Measurements from ENCODE around the gene CLEC1B.
"Not testable (repeated sequence)": the region's sequence is repeated elsewhere in the genome, so short reads cannot be mapped to it uniquely, and the experiment has no call there.

CLEC1B gene

GRCh38 chr12:10001171-10001776 is 2.4 kb upstream of the CLEC1B start:
- no peak for ATAC-seq
- H3K27me3 Mint-ChIP-seq: peaks cover 6% of the 10 kb centered on the region
- no peak overlapping the region for H3K4me3 Mint-ChIP-seq
- no peaks in the 10 kb centered on the region for H3K9me3 Mint-ChIP-seq
- DNase-seq: no peak
- no peak overlapping the region for H3K27ac Mint-ChIP-seq
- H3K4me1 Mint-ChIP-seq: no peaks in the 10 kb centered on the region

GRCh38 chr12:9992296-9992695 is 6.6 kb downstream of the CLEC1B start:
- DNase-seq (no peak), ATAC-seq (no peak)
- no peak overlapping the region for H3K4me3 Mint-ChIP-seq
- H3K4me1 Mint-ChIP-seq: no peaks in the 10 kb centered on the region
- no peaks in the 10 kb centered on the region for H3K9me3 Mint-ChIP-seq
- H3K27me3 Mint-ChIP-seq: peaks cover 20% of the 10 kb centered on the region
- H3K27ac Mint-ChIP-seq: no peak overlapping the region

GRCh38 chr12:9991876-9992275 is 7.0 kb downstream of the CLEC1B start:
- H3K9me3 Mint-ChIP-seq: no peaks in the 10 kb centered on the region
- no peak overlapping the region for H3K27ac Mint-ChIP-seq
- no peak overlapping the region for H3K4me3 Mint-ChIP-seq
- DNase-seq (no peak), ATAC-seq (no peak)
- H3K4me1 Mint-ChIP-seq: no peaks in the 10 kb centered on the region
- peaks cover 20% of the 10 kb centered on the region for H3K27me3 Mint-ChIP-seq

GRCh38 chr12:9980126-9980525 is 18.8 kb downstream of the CLEC1B start:
- Mint-ChIP-seq H3K4me1 (no peaks in the 10 kb centered on the region), H3K9me3 (peaks cover 5 to 17% of the 10 kb centered on the region in 2 donors), H3K27ac (no peak overlapping the region), H3K27me3 (no peaks in the 10 kb centered on the region), H3K4me3 (no peak overlapping the region)
- ATAC-seq: no peak
- DNase-seq: no peak

- H3K27me3 Mint-ChIP-seq: no peaks in the 10 kb centered on the region
- H3K9me3 Mint-ChIP-seq: peaks cover 10 to 19% of the 10 kb centered on the region in 2 donors
- ATAC-seq (no peak), DNase-seq (no peak)
- H3K4me1 Mint-ChIP-seq: no peaks in the 10 kb centered on the region
- H3K4me3 Mint-ChIP-seq: no peak overlapping the region
- H3K27ac Mint-ChIP-seq: no peak overlapping the region
These were observed 21.0 kb downstream of the CLEC1B start for GRCh38 chr12:9977916-9978315.

GRCh38 chr12:9976626-9977025 is 22.3 kb downstream of the CLEC1B start:
- peaks cover 10 to 19% of the 10 kb centered on the region in 2 donors for H3K9me3 Mint-ChIP-seq

GRCh38 chr12:9975614-9976013 is 23.3 kb downstream of the CLEC1B start:
- ATAC-seq (no peak), DNase-seq (no peak)
- no peaks in the 10 kb centered on the region for H3K27me3 Mint-ChIP-seq
- no peaks in the 10 kb centered on the region for H3K4me1 Mint-ChIP-seq
- H3K9me3 Mint-ChIP-seq: peaks cover 10 to 19% of the 10 kb centered on the region in 2 donors
- H3K4me3 Mint-ChIP-seq: no peak overlapping the region
- no peak overlapping the region for H3K27ac Mint-ChIP-seq

More at GRCh38 chr12:9976626-9977025, 22.3 kb downstream of the CLEC1B start:
- not testable (repeated sequence) for DNase-seq, H3K4me3 Mint-ChIP-seq, H3K27me3 Mint-ChIP-seq, H3K4me1 Mint-ChIP-seq, ATAC-seq
- H3K27ac Mint-ChIP-seq: peak overlapping the region in 1 of 2 donors; percentile 4

GRCh38 chr12:9974731-9975130 is 24.2 kb downstream of the CLEC1B start:
- DNase-seq, H3K27ac Mint-ChIP-seq, ATAC-seq, H3K4me3 Mint-ChIP-seq, H3K4me1 Mint-ChIP-seq, H3K27me3 Mint-ChIP-seq: not testable (repeated sequence)
- H3K9me3 Mint-ChIP-seq: peaks cover 10 to 19% of the 10 kb centered on the region in 2 donors

- H3K4me1 Mint-ChIP-seq: no peaks in the 10 kb centered on the region
- H3K4me3 Mint-ChIP-seq: no peak overlapping the region
These were observed 25.0 kb downstream of the CLEC1B start for GRCh38 chr12:9973949-9974348.

GRCh38 chr12:9971181-9971580 is 27.7 kb downstream of the CLEC1B start, which contains the start of gene CLEC12A:
Gene CLEC12A, plus strand, starts transcription at chr12:9971409. Its CDS starts 188 bp downstream, at chr12:9971597.
- Mint-ChIP-seq H3K4me1 (no peaks in the 10 kb centered on the region), H3K4me3 (no peak within 1 kb of the TSS), H3K27ac (no peak within 1 kb of the TSS), H3K9me3 (peaks cover 7 to 18% of the 10 kb centered on the region in 2 donors), H3K27me3 (no peaks in the 10 kb centered on the region)
- ATAC-seq: no peak
- no peak for DNase-seq

More at GRCh38 chr12:9973949-9974348, 25.0 kb downstream of the CLEC1B start:
- H3K27me3 Mint-ChIP-seq: no peaks in the 10 kb centered on the region
- no peak for ATAC-seq
- DNase-seq: no peak
- no peak overlapping the region for H3K27ac Mint-ChIP-seq
- H3K9me3 Mint-ChIP-seq: peaks cover 10 to 19% of the 10 kb centered on the region in 2 donors

GRCh38 chr12:9969673-9970072 is 29.2 kb downstream of the CLEC1B start:
- H3K27me3 Mint-ChIP-seq: no peaks in the 10 kb centered on the region
- ATAC-seq: no peak

GRCh38 chr12:9961901-9962300 is 37.0 kb downstream of the CLEC1B start:
- DNase-seq: no peak
- no peak for ATAC-seq
- Mint-ChIP-seq H3K4me3 (no peak overlapping the region), H3K4me1 (peaks cover 27% of the 10 kb centered on the region), H3K27me3 (no peaks in the 10 kb centered on the region), H3K27ac (no peak overlapping the region), H3K9me3 (peaks cover 0 to 2% of the 10 kb centered on the region in 2 donors)

More at GRCh38 chr12:9969673-9970072, 29.2 kb downstream of the CLEC1B start:
- H3K9me3 Mint-ChIP-seq: peaks cover 6% of the 10 kb centered on the region in 2 donors
- H3K27ac Mint-ChIP-seq: no peak overlapping the region
- DNase-seq: no peak
- no peaks in the 10 kb centered on the region for H3K4me1 Mint-ChIP-seq
- H3K4me3 Mint-ChIP-seq: no peak overlapping the region

- ATAC-seq: no peak
- DNase-seq: no peak
- Mint-ChIP-seq H3K4me1 (peaks cover 32% of the 10 kb centered on the region), H3K27ac (no peak overlapping the region), H3K4me3 (no peak overlapping the region), H3K27me3 (no peaks in the 10 kb centered on the region), H3K9me3 (no peaks in the 10 kb centered on the region)
These were observed 37.8 kb downstream of the CLEC1B start for GRCh38 chr12:9961106-9961505.

- ATAC-seq (no peak), DNase-seq (no peak)
- no peak overlapping the region for H3K4me3 Mint-ChIP-seq
- H3K4me1 Mint-ChIP-seq: peaks cover 36% of the 10 kb centered on the region
- H3K27ac Mint-ChIP-seq: no peak overlapping the region
- H3K27me3 Mint-ChIP-seq: no peaks in the 10 kb centered on the region
- H3K9me3 Mint-ChIP-seq: no peaks in the 10 kb centered on the region
These were observed 38.3 kb downstream of the CLEC1B start for GRCh38 chr12:9960590-9960989.

GRCh38 chr12:9957834-9958233 is 41.1 kb downstream of the CLEC1B start:
- no peak for DNase-seq
- H3K4me3 Mint-ChIP-seq: peak overlapping the region in 1 of 2 donors; percentile 16
- ATAC-seq: peak; percentile 66
- H3K9me3 Mint-ChIP-seq: no peaks in the 10 kb centered on the region
- peak overlapping the region; percentile 31 to 48 for H3K27ac Mint-ChIP-seq
- H3K27me3 Mint-ChIP-seq: no peaks in the 10 kb centered on the region
- H3K4me1 Mint-ChIP-seq: peaks cover 38% of the 10 kb centered on the region

GRCh38 chr12:9952954-9953729 is 45.8 kb downstream of the CLEC1B start:
- not testable (repeated sequence) for ATAC-seq, H3K9me3 Mint-ChIP-seq, DNase-seq, H3K27ac Mint-ChIP-seq, H3K4me3 Mint-ChIP-seq, H3K27me3 Mint-ChIP-seq
- H3K4me1 Mint-ChIP-seq: peaks cover 62% of the 10 kb centered on the region

Measured in stimulated activated naive CD8-positive, alpha-beta T cell treated with anti-CD3 and anti-CD28 coated beads, Interleukin-15, amount 100 ng/mL, for 72 hours (primary cell).